ENCODE data around the gene KCNT1. TPM values are rescaled to one million over a fixed set of nuclear protein-coding genes. Genes with fewer than 3 reads are reported as not detected.

KCNT1 gene
- total RNA-seq, 2 donors from 2014 or later, result not detected

GRCh38 chr9:135697226-135697625 is 4.8 kb upstream of the KCNT1 start:
- Mint-ChIP-seq H3K9me3 (no peaks in the 10 kb centered on the region), H3K27me3 (no peaks in the 10 kb centered on the region), H3K4me3 (no peak overlapping the region), H3K36me3 (no peaks in the 10 kb centered on the region), H3K4me1 (ENCODE audit: low read depth in 2 of 2) (no peaks in the 10 kb centered on the region), H3K27ac (no peak overlapping the region)
- no peak for ATAC-seq
- no peak for DNase-seq (ENCODE audit: low spot score)

DNA sequence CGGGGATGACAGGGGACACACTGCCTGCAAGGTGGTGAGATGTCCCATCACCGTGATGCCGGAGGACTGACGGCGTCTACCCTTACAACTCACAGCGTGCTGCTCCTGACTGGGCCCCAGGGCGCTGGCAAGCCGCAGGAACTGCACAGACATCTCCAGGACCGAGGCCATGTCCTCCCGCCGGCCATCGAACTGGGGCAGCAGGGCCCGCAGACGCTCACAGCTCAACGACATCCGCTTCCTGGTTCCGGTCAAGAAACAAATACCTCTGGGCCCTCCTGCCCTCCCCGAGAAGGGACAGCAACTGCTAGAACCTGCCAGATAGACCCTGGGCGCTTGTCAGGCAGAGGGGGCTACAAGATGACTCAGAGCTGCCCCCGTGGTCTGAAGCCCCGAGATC is 3.7 kb upstream of the KCNT1 start:
- Mint-ChIP-seq H3K9me3 (no peaks in the 10 kb centered on the region), H3K27ac (no peak overlapping the region), H3K27me3 (no peaks in the 10 kb centered on the region), H3K4me1 (ENCODE audit: low read depth in 2 of 2) (no peaks in the 10 kb centered on the region), H3K4me3 (no peak overlapping the region), H3K36me3 (no peaks in the 10 kb centered on the region)
- ATAC-seq, result no peak
- no peak for DNase-seq (ENCODE audit: low spot score)

DNA sequence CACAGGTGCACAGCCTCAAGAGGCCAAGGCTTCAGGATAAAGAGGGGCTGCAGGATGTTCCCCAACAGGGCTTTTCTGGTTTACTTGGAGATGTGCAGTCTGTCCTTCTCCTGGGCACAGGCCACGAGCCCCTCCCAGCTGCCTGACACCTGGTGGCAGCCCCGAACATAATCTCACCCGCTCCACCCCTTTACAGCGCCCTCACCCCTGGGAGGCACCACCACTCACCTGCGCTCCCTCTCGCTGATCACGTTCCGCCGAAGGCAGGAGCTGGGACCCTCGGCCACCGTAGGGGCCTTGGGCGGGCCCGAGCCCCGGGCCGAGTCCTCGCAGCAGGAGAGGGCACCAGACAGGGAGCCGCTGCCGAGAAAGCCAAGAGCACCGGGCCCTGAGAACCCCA is 3.2 kb upstream of the KCNT1 start:
- Mint-ChIP-seq H3K27me3 (no peaks in the 10 kb centered on the region), H3K27ac (no peak overlapping the region), H3K4me1 (ENCODE audit: low read depth in 2 of 2) (no peaks in the 10 kb centered on the region), H3K9me3 (no peaks in the 10 kb centered on the region), H3K4me3 (no peak overlapping the region), H3K36me3 (no peaks in the 10 kb centered on the region)
- ATAC-seq (no peak), DNase-seq (ENCODE audit: low spot score) (no peak)

DNA sequence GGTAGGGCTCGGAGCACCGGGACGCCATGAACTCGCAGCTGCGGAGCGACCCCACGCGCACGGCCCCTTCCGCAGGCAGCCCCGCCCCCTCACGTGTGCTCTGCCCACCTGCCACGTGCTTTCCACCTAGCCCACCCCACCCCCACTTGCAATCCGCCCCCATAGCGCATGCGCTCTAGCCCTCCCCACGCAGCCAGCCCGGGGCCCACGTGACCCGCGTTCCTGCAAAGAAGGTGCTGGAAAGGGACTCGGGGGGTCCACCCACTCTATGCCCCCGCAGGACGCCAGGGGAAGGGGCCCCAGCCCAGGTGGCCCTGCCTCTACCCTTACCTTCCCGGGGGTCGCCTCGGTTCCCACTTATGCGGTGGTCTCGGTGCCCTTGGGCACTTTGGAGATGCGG is 2.5 kb upstream of the KCNT1 start, which contains the start of gene SOHLH1:
TSS of gene SOHLH1 (minus strand) at position 42 of the 400 bp plus-strand sequence. CDS start at position 28, 14 bp downstream.
- Mint-ChIP-seq H3K27ac (no peak within 1 kb of the TSS), H3K9me3 (no peaks in the 10 kb centered on the region), H3K27me3 (no peaks in the 10 kb centered on the region), H3K4me1 (ENCODE audit: low read depth in 2 of 2) (no peaks in the 10 kb centered on the region), H3K4me3 (no peak within 1 kb of the TSS), H3K36me3 (no peaks in the 10 kb centered on the region)
- ATAC-seq (no peak), DNase-seq (ENCODE audit: low spot score) (no peak)

- ATAC-seq, result no peak
- no peaks in the 10 kb centered on the region for H3K4me1 Mint-ChIP-seq (ENCODE audit: low read depth in 2 of 2)
- H3K9me3 Mint-ChIP-seq, result no peaks in the 10 kb centered on the region
- no peak overlapping the region for H3K4me3 Mint-ChIP-seq
- H3K36me3 Mint-ChIP-seq, result no peaks in the 10 kb centered on the region
- no peak overlapping the region for H3K27ac Mint-ChIP-seq
- no peak for DNase-seq (ENCODE audit: low spot score)
- H3K27me3 Mint-ChIP-seq, result no peaks in the 10 kb centered on the region
Measured at GRCh38 chr9:135700525-135700924, 1.5 kb upstream of the KCNT1 start.

DNA sequence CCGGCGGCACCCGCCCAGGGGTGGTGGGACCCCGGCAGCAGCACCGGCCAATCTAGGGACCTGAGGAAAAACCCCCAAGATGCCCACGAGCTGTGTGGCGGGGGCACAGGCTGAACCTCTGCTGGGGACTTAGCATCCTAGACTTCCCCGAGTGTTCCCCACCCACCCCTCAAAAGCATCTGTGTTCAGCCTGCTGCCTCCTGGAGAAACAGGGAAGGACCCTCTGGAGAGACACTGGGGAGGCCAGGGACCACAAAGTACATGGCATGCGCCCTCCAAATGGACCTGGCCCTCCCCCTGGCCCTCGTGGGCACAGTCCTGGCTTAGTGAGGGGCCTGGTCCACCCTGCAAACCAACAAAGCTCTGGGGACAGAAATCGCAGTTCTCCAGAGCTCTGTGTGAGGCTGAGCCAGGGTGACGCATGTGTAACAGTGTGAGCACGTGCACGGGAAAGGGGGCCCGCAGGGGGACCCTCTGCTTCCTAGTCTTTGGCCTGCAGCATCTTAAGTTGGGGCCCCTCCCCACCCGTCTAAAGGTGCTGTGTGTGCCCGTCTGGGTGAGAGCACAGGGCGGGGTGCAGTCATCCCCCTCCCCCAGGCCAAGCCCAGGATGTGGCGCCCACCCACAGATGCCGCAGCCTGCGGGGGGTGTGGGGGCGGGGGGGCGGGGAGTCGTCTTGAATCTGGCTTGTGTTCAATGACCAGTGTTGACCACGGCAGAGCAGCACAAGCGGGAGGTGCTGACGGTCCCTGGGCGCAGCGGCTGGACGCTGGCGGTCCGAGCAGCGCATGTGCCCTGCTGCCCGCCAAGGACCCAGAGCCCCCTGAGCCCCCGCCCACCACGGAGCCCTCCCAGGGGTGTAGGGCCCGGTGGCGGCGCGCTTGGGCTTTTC is 672 bp upstream of the KCNT1 start:
- H3K9me3 Mint-ChIP-seq, result no peaks in the 10 kb centered on the region
- peak; percentile 18 to 22 for ATAC-seq
- H3K36me3 Mint-ChIP-seq, result no peaks in the 10 kb centered on the region
- DNase-seq (ENCODE audit: low spot score), result no peak
- no peak overlapping the region for H3K27ac Mint-ChIP-seq
- no peak overlapping the region for H3K4me3 Mint-ChIP-seq
- H3K27me3 Mint-ChIP-seq, result no peaks in the 10 kb centered on the region
- H3K4me1 Mint-ChIP-seq (ENCODE audit: low read depth in 2 of 2), result no peaks in the 10 kb centered on the region

DNA sequence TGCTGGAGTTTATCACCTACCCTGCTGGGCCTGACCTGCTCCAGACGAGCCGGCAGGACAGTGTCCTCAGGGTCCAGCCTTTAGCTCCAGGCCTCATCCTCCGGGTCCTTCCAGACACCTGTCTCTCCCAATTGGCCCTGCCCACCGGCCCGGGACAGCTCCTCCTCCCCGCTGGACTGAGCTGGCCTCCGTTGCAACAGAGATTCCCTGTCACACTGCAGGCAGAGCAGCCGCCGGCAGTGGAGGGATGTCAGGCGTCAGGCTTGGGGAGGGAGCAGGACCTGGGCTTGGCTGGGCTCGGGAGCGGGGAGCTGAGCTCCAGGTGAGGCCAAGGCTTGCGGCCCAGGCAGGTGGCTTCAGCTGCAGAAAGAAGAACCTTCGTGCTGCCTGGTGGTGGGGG is 1.7 kb downstream of the KCNT1 start:
- no peaks in the 10 kb centered on the region for H3K36me3 Mint-ChIP-seq
- no peak overlapping the region for H3K4me3 Mint-ChIP-seq
- H3K4me1 Mint-ChIP-seq (ENCODE audit: low read depth in 2 of 2), result no peaks in the 10 kb centered on the region
- H3K27ac Mint-ChIP-seq, result no peak overlapping the region
- H3K27me3 Mint-ChIP-seq, result no peaks in the 10 kb centered on the region
- no peaks in the 10 kb centered on the region for H3K9me3 Mint-ChIP-seq
- DNase-seq (ENCODE audit: low spot score), result no peak
- ATAC-seq, result no peak

- H3K27me3 Mint-ChIP-seq, result no peaks in the 10 kb centered on the region
- no peaks in the 10 kb centered on the region for H3K9me3 Mint-ChIP-seq
- no peak overlapping the region for H3K27ac Mint-ChIP-seq
- H3K36me3 Mint-ChIP-seq, result no peaks in the 10 kb centered on the region
- ATAC-seq, result no peak
- H3K4me1 Mint-ChIP-seq (ENCODE audit: low read depth in 2 of 2), result no peaks in the 10 kb centered on the region
- no peak for DNase-seq (ENCODE audit: low spot score)
- H3K4me3 Mint-ChIP-seq, result no peak overlapping the region
Measured at GRCh38 chr9:135704483-135704882, 2.5 kb downstream of the KCNT1 start.

DNA sequence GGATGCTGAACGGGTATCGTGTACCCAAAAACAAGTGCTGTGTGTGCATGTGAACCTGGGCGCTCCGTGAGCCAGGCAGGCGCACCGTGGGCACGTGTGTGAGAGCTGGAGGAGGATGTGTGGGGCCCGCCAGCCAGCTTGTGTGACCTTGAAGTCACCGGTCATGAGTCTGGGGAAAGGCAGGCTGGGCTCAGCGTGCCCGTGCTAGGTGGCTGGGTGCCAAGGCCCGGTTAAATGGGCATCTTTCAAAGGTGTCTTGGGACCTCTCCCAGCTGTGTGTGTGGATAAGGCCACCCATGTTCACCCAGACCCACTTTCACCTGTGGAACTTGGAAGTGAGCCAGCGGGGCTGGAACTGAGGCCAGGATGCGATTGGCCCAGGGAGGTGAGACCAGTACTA is 3.4 kb downstream of the KCNT1 start:
- DNase-seq (ENCODE audit: low spot score) (no peak), ATAC-seq (no peak)
- H3K4me3 Mint-ChIP-seq, result no peak overlapping the region
- H3K36me3 Mint-ChIP-seq, result no peaks in the 10 kb centered on the region
- H3K4me1 Mint-ChIP-seq (ENCODE audit: low read depth in 2 of 2), result no peaks in the 10 kb centered on the region
- H3K27ac Mint-ChIP-seq, result no peak overlapping the region
- peaks cover 0 to 3% of the 10 kb centered on the region in 2 donors for H3K27me3 Mint-ChIP-seq
- no peaks in the 10 kb centered on the region for H3K9me3 Mint-ChIP-seq

- Mint-ChIP-seq H3K4me3 (no peak overlapping the region), H3K27ac (no peak overlapping the region), H3K27me3 (peaks cover 0 to 6% of the 10 kb centered on the region in 2 donors), H3K9me3 (no peaks in the 10 kb centered on the region), H3K36me3 (no peaks in the 10 kb centered on the region), H3K4me1 (ENCODE audit: low read depth in 2 of 2) (no peaks in the 10 kb centered on the region)
- DNase-seq (ENCODE audit: low spot score) (no peak), ATAC-seq (no peak)
Measured at GRCh38 chr9:135706288-135706687, 4.3 kb downstream of the KCNT1 start.

GRCh38 chr9:135707252-135708138 is 5.5 kb downstream of the KCNT1 start:
- Mint-ChIP-seq H3K27ac (no peak overlapping the region), H3K9me3 (no peaks in the 10 kb centered on the region), H3K36me3 (no peaks in the 10 kb centered on the region)

DNA sequence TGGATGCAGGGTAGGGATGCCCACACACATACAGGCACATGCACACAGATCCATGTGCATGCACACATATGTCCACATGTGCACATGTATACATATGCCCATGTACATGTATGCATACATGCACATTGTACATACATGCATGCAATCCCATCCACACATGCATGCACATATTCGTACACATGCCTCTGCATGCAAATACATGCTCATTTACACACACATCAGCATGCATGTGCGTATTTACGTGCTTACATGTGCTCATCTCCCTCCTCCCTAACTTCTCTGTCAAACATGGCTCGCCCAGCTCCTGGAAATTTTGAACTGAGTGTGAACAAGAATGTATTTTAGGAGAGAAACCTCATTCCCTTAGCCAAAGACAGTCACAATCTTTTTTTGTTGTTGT is 6.2 kb downstream of the KCNT1 start:
- no peak overlapping the region for H3K27ac Mint-ChIP-seq
- no peak overlapping the region for H3K4me3 Mint-ChIP-seq
- no peak for DNase-seq (ENCODE audit: low spot score)
- no peak for ATAC-seq
- H3K4me1 Mint-ChIP-seq (ENCODE audit: low read depth in 2 of 2), result no peaks in the 10 kb centered on the region
- H3K27me3 Mint-ChIP-seq, result peaks cover 0 to 9% of the 10 kb centered on the region in 2 donors
- no peaks in the 10 kb centered on the region for H3K36me3 Mint-ChIP-seq
- H3K9me3 Mint-ChIP-seq, result no peaks in the 10 kb centered on the region

More at GRCh38 chr9:135707252-135708138, 5.5 kb downstream of the KCNT1 start:
- DNase-seq (ENCODE audit: low spot score), result no peak
- Mint-ChIP-seq H3K4me1 (ENCODE audit: low read depth in 2 of 2) (no peaks in the 10 kb centered on the region), H3K27me3 (peaks cover 0 to 9% of the 10 kb centered on the region in 2 donors), H3K4me3 (no peak overlapping the region)
- ATAC-seq, result no peak

DNA sequence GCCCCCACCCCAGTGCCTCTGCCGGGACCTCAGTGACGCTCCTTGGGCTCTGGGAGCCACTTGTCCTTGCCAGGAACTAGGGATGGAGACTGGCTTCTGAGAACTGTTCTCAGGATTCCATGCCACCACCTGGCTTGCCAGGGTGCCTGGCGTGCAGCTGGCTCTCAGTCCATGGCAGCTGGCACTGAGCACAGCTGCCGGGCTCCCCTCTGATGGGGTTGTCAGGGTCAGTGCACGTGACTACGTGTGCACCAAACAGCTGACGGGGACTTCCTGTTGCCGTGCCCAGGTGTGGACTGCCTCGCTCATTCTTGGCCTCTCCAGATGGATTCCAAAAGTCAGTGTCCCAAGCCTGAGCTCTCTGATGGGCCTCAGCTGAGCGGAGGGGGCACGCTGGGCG is 9.4 kb downstream of the KCNT1 start:
- ATAC-seq (no peak), DNase-seq (ENCODE audit: low spot score) (no peak)
- peaks cover 9 to 14% of the 10 kb centered on the region in 2 donors for H3K27me3 Mint-ChIP-seq
- no peak overlapping the region for H3K27ac Mint-ChIP-seq
- no peaks in the 10 kb centered on the region for H3K4me1 Mint-ChIP-seq (ENCODE audit: low read depth in 2 of 2)
- H3K36me3 Mint-ChIP-seq, result no peaks in the 10 kb centered on the region
- no peaks in the 10 kb centered on the region for H3K9me3 Mint-ChIP-seq
- no peak overlapping the region for H3K4me3 Mint-ChIP-seq

- Mint-ChIP-seq H3K27ac (no peak overlapping the region), H3K36me3 (no peaks in the 10 kb centered on the region), H3K4me1 (ENCODE audit: low read depth in 2 of 2) (no peaks in the 10 kb centered on the region), H3K4me3 (no peak overlapping the region), H3K9me3 (no peaks in the 10 kb centered on the region), H3K27me3 (peaks cover 14 to 17% of the 10 kb centered on the region in 2 donors)
- ATAC-seq (no peak), DNase-seq (ENCODE audit: low spot score) (no peak)
Measured at GRCh38 chr9:135711881-135712280, 9.9 kb downstream of the KCNT1 start.

All from natural killer cell treated with Interleukin-12 subunit alpha and Interleukin-12 subunit beta and Interleukin-15 and Interleukin-18, amount 100 ng/mL, for 72 hours (primary cell).